Stomach (tissue), 9 donors: ENCODE measurements around the gene CSNK2A2. TPM values are rescaled to one million over a fixed set of nuclear protein-coding genes. Genes with fewer than 3 reads are reported as not detected.

ENCODE experiments used
- DNase-seq, 2 donors: peaks; one replicate each; pipeline versions ENCODE4 v3.0.0 to v3.0.0-alpha.2; 2013 to 2019
- H3K27ac ChIP-seq, 5 donors: fragments of 200-600 bp in 4 of 5; sonication (generic) in 4 of 5; one replicate each; pipeline ENCODE4 v1.5.1; 2013 to 2019; ENCODE audit warnings: mild to moderate bottlenecking in 1 of 5, moderate library complexity in 1 of 5
- H3K27me3 ChIP-seq, 3 donors: fragments of 200-600 bp; sonication (generic); one replicate each; pipeline ENCODE4 v1.5.1; 2017 to 2019; ENCODE audit warnings: mixed run types in 1 of 3
- H3K36me3 ChIP-seq, 4 donors: fragments of 200-600 bp; sonication (generic); 1 replicate in 3 of 4; 2 replicates in 1 of 4; pipeline ENCODE4 v1.5.1; 2016 to 2019
- H3K4me1 ChIP-seq, 4 donors: fragments of 200-600 bp; sonication (generic); one replicate each; pipeline ENCODE4 v1.5.1; 2016 to 2019
- H3K4me3 ChIP-seq, 4 donors: fragments of 200-600 bp; sonication (generic) in 3 of 4; one replicate each; pipeline ENCODE4 v1.5.1; 2016 to 2019; ENCODE audit warnings: mild to moderate bottlenecking in 1 of 4
- H3K9me3 ChIP-seq, 4 donors: fragments of 200-600 bp; sonication (generic); one replicate each; pipeline ENCODE4 v1.5.1; 2016 to 2019
- EP300 ChIP-seq: sonication (generic); formaldehyde crosslinking; IDR thresholded peaks from one replicate; pipeline ENCODE4 v1.6.1; 2017; ENCODE audit warnings: antibody characterized with exemption
- POLR2A ChIP-seq, 4 donors: fragments of 450-650 bp; IDR thresholded peaks; one replicate each; pipeline ENCODE4 v1.6.1; 2016; ENCODE audit warnings: antibody characterized with exemption in 4 of 4, control low read depth in 2 of 4, mild to moderate bottlenecking in 1 of 4, moderate library complexity in 1 of 4
- POLR2AphosphoS5 ChIP-seq, 3 donors: sonication (generic); formaldehyde crosslinking; IDR thresholded peaks; one replicate each; pipeline ENCODE4 v1.6.1; 2016; ENCODE audit warnings: antibody characterized with exemption in 3 of 3
- WGBS, 5 donors: extraction: QIAGEN DNeasy Blood & Tissue Kit in 3 of 5; methylation state at CpG; one replicate each; pipeline versions ENCODE4 v1.1.5 to v1.1.7; 2013 to 2018; 5-methylcytosine and 5-hydroxymethylcytosine counted together
- intact Hi-C: fragments of 100-400 bp; cut with DNase I; formaldehyde crosslinking; loops from one replicate; pipeline ENCODE4 v1.15.1; 2023; ENCODE audit warnings: low total_unique reads
- polyA plus RNA-seq, 3 donors: library from polyadenylated mRNA; stranded (reverse); fragments of 200-250 nt; gene quantifications; one replicate each; pipeline ENCODE4 v1.2.3, GENCODE V29; 2013
- total RNA-seq, 5 donors: library from RNA; depleted of rRNA; stranded (reverse); fragments of >200 nt; gene quantifications; one replicate each; pipeline versions ENCODE4 v1.1.0 to v1.2.3, GENCODE V29; 2014 to 2016
- TF ChIP-seq, protein P1 (sequence below), 7 experiments: fragments of 450-650 bp in 4 of 7; fragments of 200-600 bp in 3 of 7; sonication (generic) in 3 of 7; IDR thresholded peaks; one replicate each; pipeline ENCODE4 v1.5.1; 2016 to 2019; ENCODE audit warnings: antibody characterized with exemption in 7 of 7, control low read depth in 2 of 7, mild to moderate bottlenecking in 1 of 7
- donor health status: healthy with polysubstance abuse.
- donor health status: Bipolar disorder and iron deficiency.
- donor health status: healthy.

Gene CSNK2A2
- total and polyA plus RNA-seq, 8 donors: 13.4 to 83.0 (median 38.9) TPM

DNA sequence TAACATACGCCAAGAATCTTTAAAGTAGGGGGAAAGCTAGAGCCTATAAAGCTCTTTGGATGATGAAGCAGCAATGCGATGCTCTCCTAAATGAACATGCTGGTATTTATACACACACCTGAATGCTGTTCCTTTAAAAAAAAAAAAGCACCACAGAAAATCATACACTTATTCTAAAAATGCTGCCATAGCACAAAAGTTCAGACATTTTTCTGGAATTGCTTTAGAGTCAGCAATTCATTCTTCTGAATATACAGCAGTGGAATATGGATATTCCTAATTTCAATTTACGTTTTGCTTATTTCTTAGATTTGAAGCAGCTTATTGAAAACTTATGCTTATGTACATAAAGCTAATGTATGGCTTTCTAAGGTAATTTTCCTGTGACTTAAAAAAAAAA, 3.1 kb downstream of the CSNK2A2 start:
- 60 to 79% (median 77%) methylated on average over 3 of the region's 3 CpGs for WGBS, 5 donors
- H3K27me3 ChIP-seq: no peaks in the 10 kb centered on the region
- no peak for TF ChIP-seq POLR2A (IDR thresholded peaks at IDR 0.05)
- TF ChIP-seq, protein P1, sequence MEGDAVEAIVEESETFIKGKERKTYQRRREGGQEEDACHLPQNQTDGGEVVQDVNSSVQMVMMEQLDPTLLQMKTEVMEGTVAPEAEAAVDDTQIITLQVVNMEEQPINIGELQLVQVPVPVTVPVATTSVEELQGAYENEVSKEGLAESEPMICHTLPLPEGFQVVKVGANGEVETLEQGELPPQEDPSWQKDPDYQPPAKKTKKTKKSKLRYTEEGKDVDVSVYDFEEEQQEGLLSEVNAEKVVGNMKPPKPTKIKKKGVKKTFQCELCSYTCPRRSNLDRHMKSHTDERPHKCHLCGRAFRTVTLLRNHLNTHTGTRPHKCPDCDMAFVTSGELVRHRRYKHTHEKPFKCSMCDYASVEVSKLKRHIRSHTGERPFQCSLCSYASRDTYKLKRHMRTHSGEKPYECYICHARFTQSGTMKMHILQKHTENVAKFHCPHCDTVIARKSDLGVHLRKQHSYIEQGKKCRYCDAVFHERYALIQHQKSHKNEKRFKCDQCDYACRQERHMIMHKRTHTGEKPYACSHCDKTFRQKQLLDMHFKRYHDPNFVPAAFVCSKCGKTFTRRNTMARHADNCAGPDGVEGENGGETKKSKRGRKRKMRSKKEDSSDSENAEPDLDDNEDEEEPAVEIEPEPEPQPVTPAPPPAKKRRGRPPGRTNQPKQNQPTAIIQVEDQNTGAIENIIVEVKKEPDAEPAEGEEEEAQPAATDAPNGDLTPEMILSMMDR (IDR thresholded peaks at IDR 0.05): no peak
- no peak for TF ChIP-seq POLR2AphosphoS5 (IDR thresholded peaks at IDR 0.05)
- no peak for TF ChIP-seq EP300
- no peaks in the 10 kb centered on the region for H3K9me3 ChIP-seq
- peaks cover 8 to 44% (median 25%) of the 10 kb centered on the region in 4 donors for H3K4me1 ChIP-seq
- intact Hi-C loops: loop anchor here (10.0 kb wide), 1 partner anchor 60 kb away; no protein-coding TSS in a partner anchor
- no peak for DNase-seq
- H3K27ac ChIP-seq: no peak overlapping the region
- no peak overlapping the region for H3K4me3 ChIP-seq
- H3K36me3 ChIP-seq: peaks cover 23 to 67% (median 63%) of the 10 kb centered on the region in 4 donors

GRCh38 chr16:58187665-58188421, 10.1 kb downstream of the CSNK2A2 start:
- no peaks in the 10 kb centered on the region for H3K27me3 ChIP-seq
- H3K9me3 ChIP-seq: no peaks in the 10 kb centered on the region
- peaks cover 0 to 25% (median 14%) of the 10 kb centered on the region in 4 donors for H3K4me1 ChIP-seq
- peak in 1 of 2 donors; percentile 15 for DNase-seq
- H3K36me3 ChIP-seq: peaks cover 39 to 99% (median 98%) of the 10 kb centered on the region in 4 donors
- H3K4me3 ChIP-seq: no peak overlapping the region
- WGBS, 5 donors: 68 to 88% (median 81%) methylated on average over 10 of the region's 10 CpGs
- intact Hi-C loops: no loop called here
- TF ChIP-seq POLR2A (IDR thresholded peaks at IDR 0.05) (no peak), EP300 (no peak), POLR2AphosphoS5 (IDR thresholded peaks at IDR 0.05) (no peak)
- TF ChIP-seq, protein P1 (IDR thresholded peaks at IDR 0.05): no peak
- peak overlapping the region in 1 of 5 donors; percentile 9 for H3K27ac ChIP-seq

GRCh38 chr16:58187092-58187491, 10.8 kb downstream of the CSNK2A2 start:
- no peaks in the 10 kb centered on the region for H3K27me3 ChIP-seq
- peaks cover 0 to 25% (median 14%) of the 10 kb centered on the region in 4 donors for H3K4me1 ChIP-seq
- TF ChIP-seq POLR2AphosphoS5 (IDR thresholded peaks at IDR 0.05) (no peak), POLR2A (IDR thresholded peaks at IDR 0.05) (no peak), EP300 (no peak)
- TF ChIP-seq, protein P1 (IDR thresholded peaks at IDR 0.05): no peak
- H3K36me3 ChIP-seq: peaks cover 35 to 98% (median 97%) of the 10 kb centered on the region in 4 donors
- H3K4me3 ChIP-seq: no peak overlapping the region
- intact Hi-C loops: no loop called here
- peak in 1 of 2 donors; percentile 15 for DNase-seq
- H3K9me3 ChIP-seq: no peaks in the 10 kb centered on the region
- peak overlapping the region in 1 of 5 donors; percentile 9 for H3K27ac ChIP-seq

DNA sequence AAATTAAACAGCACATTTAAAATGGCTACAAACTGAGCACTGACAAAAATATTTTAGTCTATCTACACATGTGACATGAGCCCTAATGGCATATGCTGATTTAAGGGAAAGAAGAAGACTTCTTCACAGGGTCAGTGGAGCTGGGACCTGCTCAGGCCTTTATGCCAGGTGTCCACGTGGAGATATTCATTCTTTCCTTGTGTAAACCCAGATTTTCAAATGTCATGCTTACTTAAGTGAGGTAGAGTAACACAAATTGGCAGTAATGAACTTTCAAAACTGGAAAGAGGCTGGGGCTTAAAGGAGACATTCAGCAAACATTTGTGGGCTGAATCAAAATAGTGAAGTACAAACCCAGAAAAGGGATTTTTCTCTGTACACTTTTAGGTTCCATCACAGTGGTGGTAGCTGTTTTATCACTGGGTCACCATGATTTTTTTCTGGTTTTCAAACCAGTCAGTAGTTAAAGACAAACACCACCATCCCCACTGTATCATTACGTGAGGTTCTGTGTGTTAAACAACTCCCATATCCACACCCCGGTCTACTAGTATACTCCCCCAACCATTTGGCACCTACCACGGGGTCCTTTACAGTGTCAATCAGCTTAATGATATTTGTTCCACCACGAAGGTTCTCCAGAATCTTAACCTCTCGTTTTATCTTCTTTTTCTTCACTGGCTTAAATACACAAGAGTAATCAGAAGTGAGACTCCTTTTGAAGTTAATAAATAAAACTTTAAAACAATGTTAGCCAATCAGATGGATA, 11.5 kb downstream of the CSNK2A2 start:
- TF ChIP-seq POLR2A (IDR thresholded peaks at IDR 0.05): no peak
- TF ChIP-seq POLR2AphosphoS5 (IDR thresholded peaks at IDR 0.05): no peak
- TF ChIP-seq, protein P1 (IDR thresholded peaks at IDR 0.05): no peak
- TF ChIP-seq EP300: no peak
- Histone ChIP-seq H3K27me3 (no peaks in the 10 kb centered on the region), H3K9me3 (no peaks in the 10 kb centered on the region), H3K36me3 (peaks cover 34 to 98% (median 97%) of the 10 kb centered on the region in 4 donors), H3K27ac (peak overlapping the region in 1 of 5 donors; percentile 9), H3K4me1 (peaks cover 0 to 25% (median 14%) of the 10 kb centered on the region in 4 donors), H3K4me3 (no peak overlapping the region)
- no peak for DNase-seq
- WGBS, 5 donors: 32 to 54% (median 41%) methylated on average over 6 of the region's 6 CpGs
- intact Hi-C loops: no loop called here
